HCT116 (cell line): ENCODE results near the gene ZBED2.

Experiments
- CEBPB ChIP-seq: IDR thresholded peaks from 2 replicates; pipeline ENCODE4 v1.6.1; 2012; ENCODE audit warnings: low read depth
- EZH2 ChIP-seq: fragments of 200-600 bp; sonication (generic); IDR thresholded peaks from 2 replicates; pipeline ENCODE4 v1.6.1; 2017; ENCODE audit warnings: antibody characterized with exemption, mixed run types
- EZH2phosphoT487 ChIP-seq: fragments of 200-600 bp; IDR thresholded peaks from 2 replicates; pipeline ENCODE4 v1.6.1; 2018; ENCODE audit warnings: antibody characterized with exemption, borderline replicate concordance
- FOSL1 ChIP-seq: IDR thresholded peaks from 2 replicates; pipeline ENCODE4 v1.6.1; 2012; ENCODE audit warnings: low read depth
- POLR2A ChIP-seq: IDR thresholded peaks from 2 replicates; pipeline ENCODE4 v1.7.0; 2011; ENCODE audit warnings: borderline replicate concordance; ENCODE audit not compliant: insufficient read depth, insufficient read length; ENCODE audit errors: extremely low read depth
- POLR2AphosphoS5 ChIP-seq: IDR thresholded peaks from 2 replicates; pipeline ENCODE4 v1.6.1; 2011; ENCODE audit warnings: mild to moderate bottlenecking, low read depth, low read length, moderate library complexity
- RAD21 ChIP-seq: IDR thresholded peaks from 2 replicates; pipeline ENCODE4 v1.6.1; 2012; ENCODE audit warnings: low read depth, mild to moderate bottlenecking
- SIN3A ChIP-seq: IDR thresholded peaks from 2 replicates; pipeline ENCODE4 v1.6.1; 2012; ENCODE audit warnings: low read depth
- SRF ChIP-seq: IDR thresholded peaks from 2 replicates; pipeline ENCODE4 v1.6.1; 2012; ENCODE audit warnings: low read depth
- TCF7L2 ChIP-seq: IDR thresholded peaks from 2 replicates; pipeline ENCODE4 v1.7.0; 2011; ENCODE audit warnings: borderline replicate concordance, inconsistent platforms; ENCODE audit not compliant: insufficient read depth, insufficient read length; ENCODE audit errors: extremely low read depth
- YY1 ChIP-seq: IDR thresholded peaks from 2 replicates; pipeline ENCODE4 v1.6.1; 2011; ENCODE audit warnings: low read length, low read depth, moderate library complexity, mild to moderate bottlenecking; ENCODE audit not compliant: insufficient replicate concordance; ENCODE audit errors: extremely low read depth
- TF ChIP-seq, protein P1 (sequence below), 3 experiments: fragments of 200-600 bp in 1 of 3; sonication (generic) in 1 of 3; IDR thresholded peaks in 2 of 3; conservative IDR thresholded peaks in 1 of 3; 2 replicates each; pipeline ENCODE4 v1.5.1; 2012 to 2017; ENCODE audit warnings: low read depth in 2 of 3, low read length in 2 of 3, antibody characterized with exemption in 1 of 3, borderline replicate concordance in 1 of 3, control low read depth in 1 of 3, mild to moderate bottlenecking in 1 of 3, mixed read lengths in 1 of 3, mixed run types in 1 of 3, moderate library complexity in 1 of 3; ENCODE audit not compliant: insufficient read depth in 1 of 3
- TF ChIP-seq, protein P2 (sequence below): IDR thresholded peaks from 2 replicates; pipeline ENCODE4 v1.6.1; 2012; ENCODE audit warnings: low read depth
- TF ChIP-seq, protein P3 (sequence below): IDR thresholded peaks from 2 replicates; pipeline ENCODE4 v1.6.1; 2012

DNA sequence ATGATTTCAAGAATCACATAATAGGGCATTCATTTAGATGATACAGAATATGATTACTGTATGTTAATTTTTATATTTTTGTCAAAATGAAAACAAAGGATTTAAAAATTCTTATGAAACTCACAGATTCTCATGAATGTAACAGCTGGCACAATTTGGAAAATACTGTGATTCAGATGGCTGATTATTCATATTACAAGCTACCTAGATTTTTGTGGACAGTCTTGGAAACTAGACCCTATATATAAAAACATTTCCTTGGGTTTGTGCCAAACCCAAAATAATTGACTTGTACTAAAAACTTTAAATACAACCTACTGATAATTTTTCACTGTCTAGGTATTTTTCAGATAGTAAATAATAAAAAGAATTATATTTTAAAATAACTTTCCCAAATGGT, 26.2 kb downstream of the ZBED2 start:
- TF ChIP-seq, protein P1, sequence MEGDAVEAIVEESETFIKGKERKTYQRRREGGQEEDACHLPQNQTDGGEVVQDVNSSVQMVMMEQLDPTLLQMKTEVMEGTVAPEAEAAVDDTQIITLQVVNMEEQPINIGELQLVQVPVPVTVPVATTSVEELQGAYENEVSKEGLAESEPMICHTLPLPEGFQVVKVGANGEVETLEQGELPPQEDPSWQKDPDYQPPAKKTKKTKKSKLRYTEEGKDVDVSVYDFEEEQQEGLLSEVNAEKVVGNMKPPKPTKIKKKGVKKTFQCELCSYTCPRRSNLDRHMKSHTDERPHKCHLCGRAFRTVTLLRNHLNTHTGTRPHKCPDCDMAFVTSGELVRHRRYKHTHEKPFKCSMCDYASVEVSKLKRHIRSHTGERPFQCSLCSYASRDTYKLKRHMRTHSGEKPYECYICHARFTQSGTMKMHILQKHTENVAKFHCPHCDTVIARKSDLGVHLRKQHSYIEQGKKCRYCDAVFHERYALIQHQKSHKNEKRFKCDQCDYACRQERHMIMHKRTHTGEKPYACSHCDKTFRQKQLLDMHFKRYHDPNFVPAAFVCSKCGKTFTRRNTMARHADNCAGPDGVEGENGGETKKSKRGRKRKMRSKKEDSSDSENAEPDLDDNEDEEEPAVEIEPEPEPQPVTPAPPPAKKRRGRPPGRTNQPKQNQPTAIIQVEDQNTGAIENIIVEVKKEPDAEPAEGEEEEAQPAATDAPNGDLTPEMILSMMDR (IDR thresholded peaks at IDR 0.05 in 2 of 3, conservative IDR thresholded peaks at IDR 0.05 in 1 of 3; ENCODE audit: borderline replicate concordance in 1 of 3, insufficient read depth in 1 of 3, low read depth in 2 of 3, low read length in 2 of 3), result no peak
- TF ChIP-seq, protein P2, sequence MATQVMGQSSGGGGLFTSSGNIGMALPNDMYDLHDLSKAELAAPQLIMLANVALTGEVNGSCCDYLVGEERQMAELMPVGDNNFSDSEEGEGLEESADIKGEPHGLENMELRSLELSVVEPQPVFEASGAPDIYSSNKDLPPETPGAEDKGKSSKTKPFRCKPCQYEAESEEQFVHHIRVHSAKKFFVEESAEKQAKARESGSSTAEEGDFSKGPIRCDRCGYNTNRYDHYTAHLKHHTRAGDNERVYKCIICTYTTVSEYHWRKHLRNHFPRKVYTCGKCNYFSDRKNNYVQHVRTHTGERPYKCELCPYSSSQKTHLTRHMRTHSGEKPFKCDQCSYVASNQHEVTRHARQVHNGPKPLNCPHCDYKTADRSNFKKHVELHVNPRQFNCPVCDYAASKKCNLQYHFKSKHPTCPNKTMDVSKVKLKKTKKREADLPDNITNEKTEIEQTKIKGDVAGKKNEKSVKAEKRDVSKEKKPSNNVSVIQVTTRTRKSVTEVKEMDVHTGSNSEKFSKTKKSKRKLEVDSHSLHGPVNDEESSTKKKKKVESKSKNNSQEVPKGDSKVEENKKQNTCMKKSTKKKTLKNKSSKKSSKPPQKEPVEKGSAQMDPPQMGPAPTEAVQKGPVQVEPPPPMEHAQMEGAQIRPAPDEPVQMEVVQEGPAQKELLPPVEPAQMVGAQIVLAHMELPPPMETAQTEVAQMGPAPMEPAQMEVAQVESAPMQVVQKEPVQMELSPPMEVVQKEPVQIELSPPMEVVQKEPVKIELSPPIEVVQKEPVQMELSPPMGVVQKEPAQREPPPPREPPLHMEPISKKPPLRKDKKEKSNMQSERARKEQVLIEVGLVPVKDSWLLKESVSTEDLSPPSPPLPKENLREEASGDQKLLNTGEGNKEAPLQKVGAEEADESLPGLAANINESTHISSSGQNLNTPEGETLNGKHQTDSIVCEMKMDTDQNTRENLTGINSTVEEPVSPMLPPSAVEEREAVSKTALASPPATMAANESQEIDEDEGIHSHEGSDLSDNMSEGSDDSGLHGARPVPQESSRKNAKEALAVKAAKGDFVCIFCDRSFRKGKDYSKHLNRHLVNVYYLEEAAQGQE, result no peak
- TF ChIP-seq POLR2AphosphoS5 (no peak), EZH2phosphoT487 (no peak), SRF (no peak), CEBPB (no peak), POLR2A (no peak), EZH2 (no peak), YY1 (no peak), TCF7L2 (no peak), SIN3A (no peak), RAD21 (no peak), FOSL1 (no peak)
- TF ChIP-seq, protein P3, sequence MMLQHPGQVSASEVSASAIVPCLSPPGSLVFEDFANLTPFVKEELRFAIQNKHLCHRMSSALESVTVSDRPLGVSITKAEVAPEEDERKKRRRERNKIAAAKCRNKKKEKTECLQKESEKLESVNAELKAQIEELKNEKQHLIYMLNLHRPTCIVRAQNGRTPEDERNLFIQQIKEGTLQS, result no peak
